GM19240 (cell line): ENCODE results near the gene BLOC1S5.
"Not testable (repeated sequence)": the region's sequence is repeated elsewhere in the genome, so short reads cannot be mapped to it uniquely, and the experiment has no call there.

Source experiments
- DNase-seq: peaks from one replicate; pipeline ENCODE4 v3.0.0; 2011; ENCODE audit warnings: low spot score; ENCODE audit not compliant: insufficient read length

Gene BLOC1S5

DNA sequence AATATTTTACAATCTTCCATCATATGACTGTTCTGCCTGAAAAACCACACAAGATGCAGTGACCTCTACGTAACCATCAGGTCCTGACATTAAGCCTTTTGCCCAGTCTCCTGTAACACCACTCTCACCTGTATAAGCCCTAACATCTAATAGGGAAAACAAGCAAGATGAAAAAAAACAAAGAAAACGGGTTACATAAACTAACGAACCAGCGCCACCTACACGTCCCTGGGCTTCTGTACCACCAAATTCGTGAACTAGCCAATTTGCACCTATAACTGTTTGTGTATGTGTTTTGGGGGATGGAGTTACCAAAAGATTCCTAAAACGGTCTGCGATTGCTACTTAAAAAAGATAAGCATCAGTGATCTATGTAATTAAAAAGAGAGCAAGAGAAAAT, 70.2 kb downstream of the BLOC1S5 start:
- no peak for DNase-seq

DNA sequence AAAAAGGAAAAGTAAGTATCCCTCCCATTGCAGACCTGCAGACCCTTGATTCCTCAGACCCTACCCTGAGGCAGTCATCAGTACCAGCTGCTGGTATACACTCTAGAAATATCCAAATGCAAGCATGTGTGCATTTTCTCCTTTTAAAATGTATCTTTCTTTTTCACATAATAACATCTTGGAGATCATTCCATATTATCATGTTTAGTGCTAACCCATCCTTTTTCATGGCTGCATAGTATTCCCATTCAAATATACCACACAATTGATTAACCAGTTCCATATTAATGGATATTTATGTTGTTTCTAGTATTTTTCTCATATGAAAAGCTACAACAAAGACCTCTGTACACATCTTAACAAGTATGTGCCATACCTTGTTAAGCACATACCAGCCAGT, 70.8 kb downstream of the BLOC1S5 start:
- DNase-seq: no peak

DNA sequence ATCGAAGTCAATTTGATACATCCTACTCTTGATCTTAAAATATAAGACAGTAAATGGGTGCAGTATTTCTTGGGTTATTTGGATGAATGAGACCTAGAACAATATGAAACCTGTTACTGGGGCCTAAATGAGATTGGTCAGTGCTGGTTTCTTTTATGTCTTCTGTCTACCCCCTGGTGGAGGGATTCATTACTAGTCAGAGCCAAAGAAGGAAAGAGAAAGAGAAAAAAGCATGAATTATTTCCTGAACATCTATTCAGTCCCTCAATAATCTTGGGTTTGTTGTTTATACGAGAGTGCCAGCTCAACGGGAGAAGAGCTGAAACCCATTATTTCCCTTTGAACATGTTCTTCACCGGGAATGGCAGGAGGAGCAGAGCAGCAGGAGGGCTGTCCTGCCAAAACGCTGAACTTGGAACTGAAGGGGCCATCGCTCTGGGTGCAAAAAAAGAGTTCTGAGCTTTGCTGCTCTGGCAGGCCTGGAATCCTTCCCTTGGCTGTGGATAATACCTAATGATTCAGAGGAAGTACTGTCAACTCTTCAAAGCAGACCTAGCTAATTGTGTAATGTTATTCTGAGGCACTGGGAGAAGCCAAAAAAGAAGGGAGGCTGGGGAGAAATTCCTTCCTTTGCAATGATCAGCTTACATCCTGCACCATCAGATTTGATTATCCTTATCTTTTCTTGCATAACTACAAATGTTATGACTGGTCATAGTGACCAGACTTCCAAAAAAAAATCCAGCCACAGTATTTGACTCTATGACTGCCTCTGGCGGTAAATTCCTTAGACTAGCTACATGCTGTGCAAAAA, 72.0 kb downstream of the BLOC1S5 start:
- DNase-seq: peak; percentile 67

DNA sequence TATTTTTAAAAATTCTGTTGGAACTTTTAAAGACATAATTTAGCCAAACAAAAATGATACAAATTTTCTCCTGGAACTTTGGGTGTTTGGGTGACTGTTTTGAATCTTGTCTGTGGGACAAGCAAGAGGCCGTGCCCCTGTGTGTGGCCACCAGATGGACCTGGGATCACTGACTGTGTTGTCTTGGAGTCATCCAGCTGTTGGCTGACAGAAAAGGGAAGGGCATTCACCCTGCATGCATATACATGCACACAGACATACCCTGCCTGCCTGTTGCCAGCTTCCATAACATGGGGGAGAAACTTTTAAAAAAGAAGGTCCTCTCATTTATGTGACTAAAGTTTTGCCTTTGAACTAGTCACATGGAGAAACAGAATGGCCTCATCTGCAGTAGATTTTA, 72.7 kb downstream of the BLOC1S5 start:
- DNase-seq: no peak

DNA sequence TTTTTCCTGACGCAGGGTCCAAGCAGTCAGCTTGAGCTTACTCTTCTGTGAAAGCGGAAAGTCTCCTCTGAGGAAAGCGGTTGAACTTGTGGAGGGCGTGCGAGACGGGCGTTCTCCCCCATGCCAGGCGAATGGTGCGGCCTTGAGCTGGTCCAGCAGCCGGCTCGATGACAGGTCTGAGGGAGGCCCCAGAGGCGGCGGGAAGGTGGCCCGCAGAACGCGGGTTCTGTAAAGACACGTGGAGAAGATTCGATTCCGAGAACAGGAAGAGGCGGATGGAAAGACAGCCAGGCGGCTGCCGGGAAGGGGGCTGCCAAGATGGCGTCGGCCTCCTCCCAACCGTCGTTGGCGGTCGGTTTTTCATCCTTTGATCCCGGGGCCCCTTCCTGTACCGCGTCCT, 78.0 kb downstream of the BLOC1S5 start:
- DNase-seq: no peak

DNA sequence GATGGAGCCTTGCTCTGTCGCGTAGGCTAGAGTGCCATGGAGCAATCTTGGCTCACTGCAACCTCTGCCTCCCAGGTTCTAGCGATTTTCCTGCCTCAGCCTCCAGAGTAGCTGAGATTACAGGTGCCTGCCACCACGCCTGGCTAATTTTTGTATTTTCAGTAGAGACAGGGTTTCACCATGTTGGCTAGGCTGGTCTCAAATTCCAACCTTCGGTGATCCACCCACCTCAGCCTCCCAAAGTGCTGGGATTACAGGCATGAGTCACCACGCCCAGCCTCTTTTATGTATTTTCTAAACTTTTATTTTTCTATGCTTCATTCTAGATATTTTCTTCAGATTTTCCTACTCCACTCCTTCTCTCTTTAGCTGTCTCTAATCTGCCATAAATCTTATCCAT, 80.2 kb downstream of the BLOC1S5 start:
- not testable (repeated sequence) for DNase-seq

DNA sequence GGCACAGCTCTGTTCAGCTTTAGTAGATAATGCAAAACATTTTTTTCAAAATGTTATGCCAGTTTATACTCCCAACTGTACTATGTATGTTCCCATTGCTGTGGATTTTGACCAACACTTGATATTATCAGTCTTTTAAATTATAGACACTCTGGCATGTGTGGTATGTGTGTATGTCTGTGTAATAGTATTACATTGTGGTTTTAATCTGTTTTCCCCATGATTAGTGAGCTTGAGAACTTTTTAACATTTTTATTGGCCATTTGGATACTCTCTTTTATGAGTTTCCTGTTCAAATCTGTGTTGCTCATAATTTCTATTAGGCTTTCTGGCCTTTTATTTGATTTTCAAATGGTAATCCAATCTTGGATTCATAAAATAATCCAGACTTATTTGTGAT, 84.4 kb downstream of the BLOC1S5 start:
- DNase-seq: no peak

DNA sequence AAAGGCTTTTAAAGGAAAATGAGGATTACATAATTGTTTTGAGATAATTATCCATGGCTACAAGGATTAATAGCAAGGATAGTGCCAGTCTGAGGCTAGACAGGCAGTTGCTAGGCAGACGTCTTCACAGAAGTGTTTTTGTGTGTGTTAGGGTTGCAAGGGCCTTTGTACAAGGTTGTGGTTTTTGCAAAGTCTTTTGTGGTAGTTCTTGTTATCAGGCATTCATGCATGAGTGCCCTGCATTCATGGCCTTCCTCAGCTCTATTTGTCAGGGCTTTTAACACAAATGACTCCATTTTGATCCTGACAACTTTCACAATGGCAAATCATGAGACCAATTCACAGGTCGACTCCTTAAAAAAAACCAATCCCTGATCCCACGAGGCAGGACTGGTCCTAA, 85.5 kb downstream of the BLOC1S5 start:
- no peak for DNase-seq

DNA sequence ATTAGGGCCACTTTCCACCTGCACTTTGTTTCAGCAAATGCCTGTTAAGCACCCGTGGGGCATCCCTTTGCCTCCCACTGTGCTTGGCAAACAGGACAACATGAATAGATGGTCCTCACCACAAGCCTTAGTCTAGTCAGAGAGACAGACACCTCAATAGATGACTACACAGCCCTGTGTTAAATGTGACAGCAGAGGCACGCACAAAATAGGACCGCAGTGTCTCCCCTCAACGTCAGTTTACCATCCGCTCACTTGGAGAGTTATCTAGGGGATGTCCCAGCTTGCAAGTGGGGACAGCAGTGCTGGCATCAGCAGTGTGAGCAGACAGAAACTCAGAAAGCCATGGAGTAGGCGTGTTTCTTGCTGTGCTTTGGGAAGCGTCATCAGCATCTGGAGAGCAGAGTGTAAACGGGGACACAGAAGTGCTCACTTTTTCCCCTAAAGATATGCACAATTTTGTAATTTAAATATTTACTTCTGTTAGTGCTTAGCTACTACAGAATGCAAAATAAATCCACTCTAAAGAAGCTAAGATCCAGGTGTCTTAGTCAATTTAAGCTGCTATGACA, 87.6 kb downstream of the BLOC1S5 start:
- no peak for DNase-seq

DNA sequence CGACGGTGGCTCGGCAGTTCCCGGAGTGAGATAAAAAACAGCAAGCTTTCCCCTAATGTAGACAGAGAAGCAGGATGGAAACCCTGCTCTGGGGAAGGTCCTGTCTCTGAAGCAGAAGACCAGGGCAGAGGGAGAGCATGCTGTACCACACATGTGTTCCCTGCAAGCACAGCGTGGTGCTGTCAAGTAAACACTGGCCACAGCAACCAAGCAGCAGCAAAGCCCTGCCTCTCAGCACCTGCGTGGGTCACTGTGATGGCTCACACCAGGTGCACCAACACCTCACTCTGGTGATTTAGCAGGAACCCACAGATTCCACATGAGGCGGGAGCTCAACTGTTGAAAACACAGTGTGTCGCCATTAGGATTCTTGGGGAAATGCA, 88.4 kb downstream of the BLOC1S5 start:
- no peak for DNase-seq

DNA sequence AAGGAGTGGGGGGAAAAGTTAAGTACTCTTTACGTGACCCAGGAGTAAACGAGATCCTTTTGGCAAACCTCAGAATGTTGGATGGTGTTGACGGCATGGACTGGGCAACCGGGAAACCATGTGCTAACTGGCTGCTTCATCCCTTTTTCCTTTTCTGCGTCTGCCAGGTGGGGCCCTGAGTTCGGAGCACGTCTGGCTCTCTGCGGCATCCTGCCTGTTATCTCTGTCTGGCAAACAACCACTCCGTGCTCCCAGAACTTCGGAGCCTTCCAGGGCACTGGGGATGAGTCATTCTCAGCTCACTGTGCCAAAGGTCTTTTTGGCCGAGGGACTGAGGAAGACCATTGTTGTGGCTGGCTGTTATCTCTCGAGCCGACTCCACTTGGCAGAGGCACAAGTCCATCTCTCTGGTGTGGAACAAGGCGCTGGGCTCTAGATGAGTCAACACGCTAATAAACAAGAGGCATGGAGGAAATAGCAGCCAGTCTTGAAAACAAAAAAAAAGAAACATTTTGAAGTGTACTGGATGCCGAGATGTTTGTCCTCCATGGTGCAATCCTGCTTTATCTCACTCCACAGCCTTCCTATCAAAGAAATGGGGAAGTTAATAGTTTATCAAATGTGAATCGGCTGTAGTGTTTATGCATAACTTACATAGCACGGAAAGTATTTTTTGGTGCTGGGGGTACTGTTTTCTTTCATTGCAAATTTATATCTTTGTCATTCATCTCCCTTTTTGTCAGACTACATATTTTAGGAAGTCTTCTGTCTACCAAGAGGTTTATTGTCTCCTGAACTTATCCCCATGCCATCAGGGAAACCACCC, 89.0 kb downstream of the BLOC1S5 start:
- DNase-seq: no peak

DNA sequence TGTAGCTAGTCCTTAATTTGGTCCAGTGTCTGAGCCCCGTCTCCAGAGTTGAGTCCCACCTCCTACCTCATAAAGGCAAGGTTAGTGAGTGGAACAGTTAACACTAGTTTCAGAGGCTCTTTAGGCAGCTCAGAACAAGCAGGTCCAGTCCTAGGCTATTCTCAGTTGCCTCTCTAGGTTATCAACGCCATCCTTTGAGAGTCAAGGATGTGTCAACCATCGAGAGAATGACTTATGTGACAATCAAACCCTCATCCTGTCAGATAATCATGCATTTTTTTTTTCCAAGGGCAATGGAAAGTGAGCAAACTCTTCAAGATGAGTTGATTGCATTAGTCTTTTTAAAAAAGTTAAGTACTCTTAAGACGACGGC, 89.6 kb downstream of the BLOC1S5 start:
- DNase-seq: no peak

DNA sequence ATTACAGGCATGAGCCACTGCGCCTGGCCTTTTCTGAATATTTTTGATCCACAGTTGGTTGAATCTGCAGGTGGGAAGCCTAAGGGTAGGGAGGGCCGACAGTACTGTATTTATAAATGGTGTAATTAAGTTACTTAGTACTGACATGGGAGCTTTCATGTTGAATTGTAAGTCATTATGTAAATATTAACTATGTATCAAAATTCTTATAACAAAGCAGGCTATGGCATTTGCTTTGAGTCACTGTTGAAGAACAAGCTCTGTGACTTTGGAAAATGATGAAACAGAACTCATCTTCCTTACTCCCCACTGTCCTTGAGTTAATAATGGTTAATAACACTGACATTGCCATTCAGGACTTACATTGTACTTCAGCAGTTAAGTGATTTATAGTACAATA, 90.6 kb downstream of the BLOC1S5 start:
- no peak for DNase-seq

DNA sequence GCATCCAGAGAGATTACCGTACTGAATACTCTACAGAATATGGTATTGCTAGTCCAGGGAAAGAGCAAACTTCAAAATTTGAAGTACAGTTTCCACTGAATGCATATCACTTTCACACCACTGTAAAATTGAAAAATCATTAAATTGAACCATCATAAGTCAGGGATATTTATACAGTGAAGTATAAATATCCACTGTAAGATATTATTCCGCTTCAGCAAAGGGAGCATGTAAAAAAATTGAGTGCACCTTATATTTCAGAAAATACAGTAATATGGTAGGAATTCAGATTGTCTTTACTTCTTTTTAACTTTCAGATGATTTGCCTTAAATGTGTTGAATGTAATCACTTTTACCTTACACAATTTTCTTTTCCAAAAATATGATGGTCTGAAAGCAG, 92.7 kb downstream of the BLOC1S5 start:
- DNase-seq: no peak

DNA sequence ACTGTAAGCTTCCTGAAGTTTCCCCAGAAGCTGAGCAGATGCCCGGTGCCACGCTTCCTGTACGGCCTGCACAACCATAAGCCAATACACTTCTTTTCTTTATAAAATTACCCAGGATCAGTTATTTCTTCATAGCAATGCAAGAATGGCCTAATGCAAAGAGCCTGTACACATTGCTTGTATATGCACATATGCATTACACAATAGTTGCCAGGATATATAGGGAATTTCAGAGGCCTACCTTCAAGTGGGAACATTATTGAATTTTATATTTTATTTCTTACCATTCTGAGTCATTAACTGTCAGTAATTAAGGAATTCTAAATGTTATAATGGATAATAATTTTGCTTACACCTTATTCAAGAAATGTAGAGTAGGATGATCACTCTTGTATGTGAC, 93.6 kb downstream of the BLOC1S5 start:
- DNase-seq: no peak
